HepG2 (cell line): Measurements from ENCODE around the gene SUSD6. TPM values are rescaled to one million over a fixed set of nuclear protein-coding genes. Genes with fewer than 3 reads are reported as not detected.
"Not testable (repeated sequence)": the region's sequence is repeated elsewhere in the genome, so short reads cannot be mapped to it uniquely, and the experiment has no call there.

Source experiments
- ATAC-seq: fragments of 200-7000 bp; cut with Tn5 transposase; 3 replicates; pipeline ENCODE4 v1.9.1; 2020; ENCODE audit warnings: mild to moderate bottlenecking, moderate library complexity
- BruUV-seq: library from RNA; stranded (reverse); fragments of 400-500 nt; replicated peaks from 2 replicates; lab custom pipeline; 2021; lab: Mats Ljungman, UMichigan
- CTCF ChIA-PET: fragments of 300-600 bp; formaldehyde crosslinking; extraction: SDS; loops from one replicate; lab custom pipeline; 2021; ENCODE audit warnings: low total read pairs, inconsistent platforms, low intra/inter-chr PET ratio; lab: Yijun Ruan, JAX
- POLR2A ChIA-PET: fragments of 350-600 bp; sonication (Branson Sonifier 250); formaldehyde crosslinking; loops from one replicate; lab custom pipeline; 2020; ENCODE audit warnings: antibody characterized with exemption, inconsistent platforms; lab: Yijun Ruan, JAX
- DNase-seq: peaks from one replicate; pipeline ENCODE4 v3.0.0-alpha.2; 2015; ENCODE audit warnings: low spot score
- FAIRE-seq: peaks from 3 replicates; lab custom pipeline; 2011; peaks lifted over from hg19 to GRCh38; lab: Jason Lieb, UNC
- H2AFZ ChIP-seq: one replicate; pipeline ENCODE4 v1.6.1; 2011; ENCODE audit warnings: low read length, inconsistent platforms
- H3K27ac ChIP-seq: fragments of 300-600 bp; 3 replicates; pipeline ENCODE4 v1.8.0; 2011; ENCODE audit warnings: mixed run types, mild to moderate bottlenecking, mixed read lengths, low read length, inconsistent platforms; ENCODE audit not compliant: insufficient read depth; ENCODE audit errors: extremely low read length
- H3K27me3 ChIP-seq, 2 experiments: fragments of 200-600 bp in 1 of 2; 2 replicates in 1 of 2; 3 replicates in 1 of 2; pipeline versions ENCODE4 v1.6.0 to v1.8.0; 2011; ENCODE audit warnings: low read length in 2 of 2, mild to moderate bottlenecking in 2 of 2, moderate library complexity in 2 of 2, inconsistent platforms in 1 of 2; ENCODE audit not compliant: insufficient read depth in 2 of 2, control insufficient read depth in 1 of 2
- H3K36me3 ChIP-seq, 2 experiments: fragments of 200-600 bp in 1 of 2; replicated peaks in 1 of 2; 2 replicates in 1 of 2; 3 replicates in 1 of 2; pipeline versions ENCODE4 v1.5.1 to v1.8.0; 2011; ENCODE audit warnings: low read length in 2 of 2, inconsistent platforms in 1 of 2; ENCODE audit not compliant: insufficient read depth in 2 of 2, control insufficient read depth in 1 of 2
- H3K4me1 ChIP-seq: 2 replicates; pipeline ENCODE4 v1.5.1; 2012; ENCODE audit warnings: low read length, inconsistent platforms; ENCODE audit not compliant: insufficient read depth
- H3K4me2 ChIP-seq: 2 replicates; pipeline ENCODE4 v1.6.0; 2011; ENCODE audit warnings: low read depth, low read length, inconsistent platforms
- H3K4me3 ChIP-seq, 3 experiments: fragments of 200-600 bp in 1 of 3; sonication (generic), shearing (Covaris generic) in 1 of 3; replicated peaks in 1 of 3; 2 replicates each; pipeline ENCODE4 v1.5.1; 2011 to 2016; ENCODE audit warnings: low read length in 3 of 3, inconsistent platforms in 2 of 3, low read depth in 2 of 3, mild to moderate bottlenecking in 2 of 3, control low read depth in 1 of 3, mixed read lengths in 1 of 3; ENCODE audit not compliant: insufficient read depth in 1 of 3
- H3K79me2 ChIP-seq: one replicate; pipeline ENCODE4 v1.6.1; 2011; ENCODE audit warnings: low read length, inconsistent platforms; ENCODE audit not compliant: insufficient read depth
- H3K9ac ChIP-seq: 2 replicates; pipeline ENCODE4 v1.6.0; 2011; ENCODE audit warnings: mild to moderate bottlenecking, low read depth, low read length, inconsistent platforms; ENCODE audit not compliant: insufficient read depth
- H3K9me3 ChIP-seq: 2 replicates; pipeline ENCODE4 v1.5.1; 2012; ENCODE audit warnings: mild to moderate bottlenecking, low read length
- H4K20me1 ChIP-seq: 2 replicates; pipeline ENCODE4 v1.6.0; 2011; ENCODE audit warnings: inconsistent platforms, mild to moderate bottlenecking, low read length, moderate library complexity; ENCODE audit not compliant: insufficient read depth
- SIN3B ChIP-seq: fragments of 150-350 bp; IDR thresholded peaks from 2 replicates; pipeline ENCODE4 v1.6.1; 2014; ENCODE audit warnings: low read length
- ZMYM3 ChIP-seq: sonication (generic); formaldehyde crosslinking; IDR thresholded peaks from 2 replicates; pipeline ENCODE4 v1.5.1; 2020; ENCODE audit warnings: mild to moderate bottlenecking, missing genetic modification reagents
- ZSCAN21 ChIP-seq: sonication (generic); formaldehyde crosslinking; IDR thresholded peaks from 2 replicates; pipeline ENCODE4 v1.8.0; 2022; ENCODE audit warnings: mild to moderate bottlenecking, missing genetic modification reagents, moderate library complexity, borderline replicate concordance
- WGBS: methylation state at CpG from one replicate; pipeline ENCODE4 v1.1.6; 2017; ENCODE audit warnings: low lambda C conversion rate; 5-methylcytosine and 5-hydroxymethylcytosine counted together
- in situ Hi-C: cut with HindIII; loops from 2 replicates; pipeline ENCODE4 v1.10.0; 2017; ENCODE audit warnings: low pct_unique_long_range_greater_than_20kb; ENCODE audit not compliant: extremely low pct_ligation_motif_present
- intact Hi-C: fragments of 100-400 bp; cut with micrococcal nuclease; formaldehyde crosslinking; loops from one replicate; pipeline ENCODE4 v1.10.0; 2022; ENCODE audit not compliant: unreplicated experiment
- polyA plus RNA-seq, 8 experiments: library from polyadenylated mRNA; depleted of rRNA in 3 of 8; stranded (reverse) in 7 of 8; unstranded in 1 of 8; fragments of >200 nt; fragmentation: Illumina TruSeq in 4 of 8; extraction: Trizol in 4 of 8; gene quantifications; 2 replicates each; pipeline versions ENCODE4 v1.2.1 to v1.2.3, GENCODE V29; 2011 to 2016; ENCODE audit warnings: low read depth in 4 of 8, missing spikeins in 1 of 8, mixed read lengths in 1 of 8; ENCODE audit not compliant: insufficient read depth in 1 of 8
- total RNA-seq, 5 experiments: library from RNA; depleted of rRNA; stranded (reverse); fragments of >200 nt; fragmentation: Illumina TruSeq; extraction: Trizol; gene quantifications; 2 replicates each; pipeline ENCODE4 v1.2.3, GENCODE V29; 2016; ENCODE audit warnings: low read depth in 1 of 5
- TF ChIP-seq, protein P1 (sequence below): sonication (generic); formaldehyde crosslinking; IDR thresholded peaks from 2 replicates; pipeline ENCODE4 v1.5.0; 2020; ENCODE audit warnings: mild to moderate bottlenecking, missing genetic modification reagents

The SUSD6 gene
- total and polyA plus RNA-seq, 2 of the 13 experiments (the other 11 are each of a cell fraction or from before 2014, with no cell fraction given) = 7.2 to 7.4 TPM

DNA sequence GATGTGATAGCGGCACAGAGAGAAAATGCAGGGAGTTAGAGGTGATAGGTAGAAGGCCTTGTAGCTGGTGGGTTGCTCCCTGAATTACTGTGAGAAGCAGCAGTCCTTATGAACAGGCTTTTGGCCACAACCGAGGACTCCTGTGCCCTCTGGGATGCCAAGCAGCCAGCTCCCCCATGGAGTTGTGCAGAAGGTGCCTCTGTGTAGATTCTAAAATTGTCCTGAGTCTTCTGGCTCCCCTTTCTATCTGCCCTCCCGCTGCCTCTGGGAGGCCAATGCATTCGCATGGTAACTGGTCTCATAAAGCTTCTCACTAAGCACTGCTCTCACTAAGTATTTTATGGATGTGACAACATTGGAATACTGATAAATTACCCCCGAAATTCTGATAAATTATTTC lies 16.1 kb upstream of the SUSD6 start:
- TF ChIP-seq, protein P1, sequence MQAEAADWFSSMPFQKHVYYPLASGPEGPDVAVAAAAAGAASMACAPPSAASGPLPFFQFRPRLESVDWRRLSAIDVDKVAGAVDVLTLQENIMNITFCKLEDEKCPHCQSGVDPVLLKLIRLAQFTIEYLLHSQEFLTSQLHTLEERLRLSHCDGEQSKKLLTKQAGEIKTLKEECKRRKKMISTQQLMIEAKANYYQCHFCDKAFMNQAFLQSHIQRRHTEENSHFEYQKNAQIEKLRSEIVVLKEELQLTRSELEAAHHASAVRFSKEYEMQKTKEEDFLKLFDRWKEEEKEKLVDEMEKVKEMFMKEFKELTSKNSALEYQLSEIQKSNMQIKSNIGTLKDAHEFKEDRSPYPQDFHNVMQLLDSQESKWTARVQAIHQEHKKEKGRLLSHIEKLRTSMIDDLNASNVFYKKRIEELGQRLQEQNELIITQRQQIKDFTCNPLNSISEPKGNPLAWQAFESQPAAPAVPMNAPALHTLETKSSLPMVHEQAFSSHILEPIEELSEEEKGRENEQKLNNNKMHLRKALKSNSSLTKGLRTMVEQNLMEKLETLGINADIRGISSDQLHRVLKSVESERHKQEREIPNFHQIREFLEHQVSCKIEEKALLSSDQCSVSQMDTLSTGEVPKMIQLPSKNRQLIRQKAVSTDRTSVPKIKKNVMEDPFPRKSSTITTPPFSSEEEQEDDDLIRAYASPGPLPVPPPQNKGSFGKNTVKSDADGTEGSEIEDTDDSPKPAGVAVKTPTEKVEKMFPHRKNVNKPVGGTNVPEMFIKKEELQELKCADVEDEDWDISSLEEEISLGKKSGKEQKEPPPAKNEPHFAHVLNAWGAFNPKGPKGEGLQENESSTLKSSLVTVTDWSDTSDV (CRISPR knock-in tag) = no peak
- no peak for TF ChIP-seq SIN3B
- TF ChIP-seq ZMYM3 (CRISPR knock-in tag) = no peak
- no peak for TF ChIP-seq ZSCAN21 (CRISPR knock-in tag)
- no peaks in the 10 kb centered on the region for H3K79me2 ChIP-seq
- no peaks in the 10 kb centered on the region for H3K9me3 ChIP-seq
- peaks cover 3% of the 10 kb centered on the region; the same call in 1 of the 2 replicates for H3K4me1 ChIP-seq
- no peak for ATAC-seq
- in situ Hi-C loops (loop anchor here (25.0 kb wide), 2 partner anchors 417 to 717 kb away; no protein-coding TSS in a partner anchor), intact Hi-C loops (no loop called here)
- no peak overlapping the region for H3K4me2 ChIP-seq
- no peak overlapping the region for H3K4me3 ChIP-seq
- peaks cover 0 to 1% of the 10 kb centered on the region in 2 experiments; a peak in 1 of 5 replicates for H3K27me3 ChIP-seq
- ChIA-PET CTCF (no interaction called here), POLR2A (no interaction called here)
- H4K20me1 ChIP-seq = no peaks in the 10 kb centered on the region
- no peak for FAIRE-seq
- BruUV-seq = no TSS peak
- H3K36me3 ChIP-seq = no peaks in the 10 kb centered on the region
- H2AFZ ChIP-seq = no peak overlapping the region
- H3K27ac ChIP-seq = no peak overlapping the region
- H3K9ac ChIP-seq = no peak overlapping the region
- DNase-seq = no peak
- 50% methylated on average over 5 of the region's 5 CpGs for WGBS

DNA sequence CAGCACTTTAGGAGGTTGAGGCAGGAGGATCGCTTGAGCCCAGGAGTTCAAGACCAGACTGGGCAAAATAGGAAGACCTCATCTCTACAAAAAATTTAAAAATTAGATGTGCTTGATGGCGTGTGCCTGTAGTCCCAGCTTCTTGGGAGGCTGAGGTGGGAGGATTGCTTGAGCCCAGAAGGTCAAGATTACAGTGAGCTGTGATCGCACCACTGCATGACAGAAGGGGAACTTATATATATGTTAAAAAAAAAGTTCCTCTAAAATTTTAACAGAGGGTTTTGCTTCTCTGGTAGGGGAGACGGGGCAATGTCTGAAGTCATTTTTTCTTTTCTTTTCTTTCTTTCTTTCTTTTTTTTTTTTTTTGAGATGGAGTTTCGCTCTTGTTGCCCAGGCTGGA lies 12.0 kb upstream of the SUSD6 start:
- H3K36me3 ChIP-seq, ATAC-seq, H3K4me2 ChIP-seq, H3K4me3 ChIP-seq, H3K9me3 ChIP-seq, FAIRE-seq, H3K9ac ChIP-seq, POLR2A ChIA-PET, DNase-seq, H2AFZ ChIP-seq, H3K27me3 ChIP-seq, H4K20me1 ChIP-seq, H3K79me2 ChIP-seq, BruUV-seq, intact Hi-C loops, H3K27ac ChIP-seq: not testable (repeated sequence)
- in situ Hi-C loops = loop anchor here (25.0 kb wide), 2 partner anchors 413 to 713 kb away; no protein-coding TSS in a partner anchor
- CTCF ChIA-PET = interaction anchor here (1.4 kb wide), 1 partner anchor 15 kb away, joined by 4 read pairs; no protein-coding TSS in a partner anchor
- peaks cover 16% of the 10 kb centered on the region; the same call in 1 of the 2 replicates for H3K4me1 ChIP-seq
- 70% methylated on average over 5 of the region's 5 CpGs for WGBS
